Adrenal gland (tissue), 5 donors: ENCODE results near the gene SH3RF1.

Source experiments
- CTCF ChIP-seq, 6 experiments: fragments of 450-650 bp in 4 of 6; fragments of 200-600 bp in 2 of 6; sonication (generic) in 1 of 6; IDR thresholded peaks; 1 replicate in 5 of 6; 2 replicates in 1 of 6; pipeline versions ENCODE4 v1.5.1 to v1.8.0; 2016 to 2021; ENCODE audit warnings: antibody characterized with exemption in 6 of 6, mild to moderate bottlenecking in 2 of 6, moderate library complexity in 1 of 6
- POLR2A ChIP-seq, 2 donors: fragments of 450-650 bp; IDR thresholded peaks; one replicate each; pipeline ENCODE4 v1.6.1; 2017; ENCODE audit warnings: antibody characterized with exemption in 2 of 2, mild to moderate bottlenecking in 2 of 2, moderate library complexity in 1 of 2
- donor health status: DM: no; HTN: no; CAD: no.

- TF ChIP-seq POLR2A (IDR thresholded peaks at IDR 0.05) (no peak), CTCF (IDR thresholded peaks at IDR 0.05) (no peak)
Measured at GRCh38 chr4:169183581-169183980, 87.2 kb downstream of the SH3RF1 start.
